ENCODE measurements around the gene PPP2R1B. TPM values are rescaled to one million over a fixed set of nuclear protein-coding genes. Genes with fewer than 3 reads are reported as not detected.

The PPP2R1B gene
- total RNA-seq, 1 experiment from 2014 or later = 49.0 TPM

DNA sequence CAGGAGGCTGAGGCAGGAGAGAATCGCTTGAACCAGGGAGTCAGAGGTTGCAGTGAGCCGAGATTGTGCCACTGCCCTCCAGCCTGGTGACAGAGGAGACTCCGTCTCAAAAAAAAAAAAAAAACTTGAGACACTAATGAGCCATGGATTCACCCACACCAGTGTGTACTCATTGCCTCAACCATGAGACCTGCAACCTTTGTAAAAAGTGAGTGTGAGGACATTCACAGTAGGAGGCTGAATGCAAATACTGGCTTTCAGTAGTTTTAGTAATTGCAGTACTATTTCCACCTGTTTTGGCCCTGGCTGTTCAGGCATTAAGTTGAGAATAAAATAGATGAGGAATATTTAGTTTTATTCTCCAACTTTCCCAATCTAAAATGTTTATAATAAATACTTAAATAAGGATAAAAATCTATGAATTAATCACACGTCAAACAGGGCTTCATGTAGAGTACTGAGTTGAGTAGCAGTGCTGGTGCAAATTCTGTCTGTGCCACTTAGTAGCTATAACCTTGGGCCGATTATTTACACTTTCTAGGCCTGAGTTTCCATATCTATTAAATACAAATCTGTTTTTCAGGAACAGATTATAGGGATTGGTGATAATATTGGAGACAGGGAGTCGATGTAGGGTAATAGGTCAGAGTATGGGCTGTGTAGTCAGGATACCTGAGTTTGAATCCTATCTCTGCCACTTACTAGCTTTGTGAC, 72.8 kb downstream of the PPP2R1B start:
- DNase-seq (ENCODE audit: low read depth) = no peak

DNA sequence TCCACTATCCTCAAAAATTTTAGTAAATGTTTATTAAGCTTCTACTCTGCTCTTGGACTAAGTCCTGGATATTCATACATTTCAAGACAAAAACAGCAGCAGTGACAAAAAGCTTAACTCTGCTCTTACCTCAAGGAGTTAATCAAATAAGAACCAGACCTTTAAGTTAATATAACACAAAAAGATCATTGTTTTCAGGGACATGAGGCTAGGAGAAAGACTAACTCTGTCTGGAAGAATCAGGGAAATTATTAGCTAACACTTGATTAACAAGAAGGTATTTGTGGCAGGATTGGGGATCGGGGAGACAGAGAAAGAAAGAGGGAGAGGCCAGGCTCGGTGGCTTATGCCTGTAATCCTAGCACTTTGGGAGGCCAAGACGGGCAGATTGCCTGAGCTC, 74.4 kb downstream of the PPP2R1B start:
- no peak for DNase-seq (ENCODE audit: low read depth)

DNA sequence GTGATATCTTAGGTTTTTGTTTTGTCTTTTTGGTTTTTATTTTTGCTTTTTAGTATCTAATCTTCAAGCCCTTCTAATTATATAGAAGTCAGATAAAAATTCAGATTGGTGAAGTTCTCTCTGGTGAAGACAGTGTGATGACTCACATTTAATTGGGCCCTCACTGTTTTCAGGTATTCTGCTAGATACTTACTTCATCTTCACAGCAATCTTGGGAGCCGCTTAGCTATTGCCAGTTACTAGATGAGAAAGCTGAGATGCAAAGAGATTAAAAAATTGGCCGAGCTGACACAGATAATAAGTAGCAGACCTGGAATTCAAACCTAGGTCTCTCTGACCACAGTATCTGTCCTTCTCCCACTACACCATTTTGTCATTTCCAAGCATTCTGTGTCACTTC, 75.0 kb downstream of the PPP2R1B start:
- DNase-seq (ENCODE audit: low read depth) = no peak

DNA sequence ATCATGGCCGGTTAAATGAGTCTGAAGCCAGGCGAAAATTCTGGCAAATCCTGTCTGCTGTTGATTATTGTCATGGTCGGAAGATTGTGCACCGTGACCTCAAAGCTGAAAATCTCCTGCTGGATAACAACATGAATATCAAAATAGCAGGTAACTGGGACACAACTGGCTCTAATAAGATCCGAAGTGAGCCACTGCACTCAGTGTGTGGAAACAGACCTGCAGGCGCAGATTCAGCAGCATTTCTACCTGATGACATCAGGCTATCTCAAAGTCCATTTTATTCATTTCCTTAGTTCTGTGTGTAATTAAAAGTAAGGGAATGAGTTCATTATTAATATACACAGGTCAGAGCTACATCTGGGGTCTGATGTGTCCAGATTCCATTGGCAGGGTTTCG, 78.2 kb downstream of the PPP2R1B start:
- DNase-seq (ENCODE audit: low read depth) = no peak

DNA sequence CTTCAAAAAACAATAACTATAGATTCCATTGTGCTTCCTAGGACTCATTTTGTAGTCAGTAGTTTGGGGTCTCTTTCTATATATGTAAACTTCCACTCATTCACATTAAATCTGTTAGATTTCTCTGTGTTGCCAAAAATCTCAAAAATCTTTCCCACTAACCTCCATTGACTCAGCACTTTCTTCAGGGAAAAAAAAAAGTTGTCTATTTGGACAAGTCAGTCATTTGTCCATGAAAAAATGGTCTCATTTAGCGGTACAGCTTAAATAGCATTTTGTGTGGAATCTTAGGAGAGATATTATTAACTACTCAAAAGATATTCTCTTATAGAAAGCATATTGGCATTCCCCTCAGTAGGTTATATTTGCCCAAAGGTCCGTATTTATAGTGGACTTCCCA, 81.9 kb downstream of the PPP2R1B start:
- DNase-seq (ENCODE audit: low read depth) = no peak

DNA sequence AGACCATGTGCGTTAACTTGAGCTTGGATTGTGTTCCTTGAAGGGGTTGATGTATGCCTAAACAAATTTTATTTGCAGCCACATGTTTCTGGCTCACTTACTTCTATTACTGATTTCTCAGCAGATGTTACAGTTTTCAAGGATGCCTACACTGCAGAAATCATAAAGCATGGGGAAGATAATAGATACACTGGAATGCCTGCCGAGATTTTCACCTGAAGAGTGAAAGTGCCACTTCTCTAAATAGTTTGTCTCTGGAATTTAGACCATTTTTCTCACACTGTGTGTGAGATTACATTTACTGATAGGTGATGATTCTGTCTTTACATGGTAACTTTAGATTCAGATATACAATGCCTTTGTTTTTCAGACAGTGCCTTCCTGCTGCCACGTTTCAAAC, 82.4 kb downstream of the PPP2R1B start:
- DNase-seq (ENCODE audit: low read depth) = no peak

DNA sequence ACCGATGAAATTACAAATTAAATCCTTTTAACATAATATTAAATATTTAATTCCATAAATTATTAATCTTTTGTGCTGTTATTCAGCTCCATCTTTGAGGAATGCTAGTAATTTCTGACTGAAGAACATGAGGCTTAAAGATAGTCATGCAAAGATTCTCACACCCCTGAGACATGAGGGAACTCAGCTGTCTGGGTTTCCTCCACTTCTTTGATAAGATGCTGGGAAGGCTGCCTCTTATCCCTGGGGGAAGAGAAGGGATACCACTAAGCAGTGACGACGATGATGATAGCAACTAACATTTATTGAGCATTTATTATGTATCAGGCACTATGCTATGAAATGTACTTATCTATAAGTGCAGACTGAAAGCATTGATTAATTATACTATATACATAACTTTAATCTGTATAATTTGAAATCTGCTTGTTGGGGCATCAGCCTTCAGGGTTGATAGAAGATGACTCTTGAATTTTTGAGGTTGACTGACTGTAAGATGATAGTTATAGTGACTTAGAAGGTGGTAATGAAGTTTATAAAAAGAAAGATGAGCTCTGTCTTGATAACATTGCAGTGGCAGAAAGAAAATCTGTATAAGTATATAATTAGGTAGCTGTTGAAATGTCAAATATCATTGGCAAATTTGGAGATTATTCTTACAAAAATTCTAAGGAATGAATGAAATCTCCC, 85.6 kb downstream of the PPP2R1B start:
- no peak for DNase-seq (ENCODE audit: low read depth)

Other genes with a start within 250 kb of the PPP2R1B start
- 19.3 and 25.9 TPM in 2 replicates for gene LAYN, start 225.7 kb downstream of the PPP2R1B start, total RNA-seq (2014; rRNA removed; shearing (Covaris generic))
- 4.7 and 4.9 TPM in 2 replicates for gene SIK2, start 163.9 kb downstream of the PPP2R1B start, total RNA-seq (2014; rRNA removed; shearing (Covaris generic))
- gene ALG9, start 105.2 kb upstream of the PPP2R1B start, total RNA-seq (2014; rRNA removed; shearing (Covaris generic)) = 28.1 and 29.5 TPM in 2 replicates
- gene FDXACB1, start 112.8 kb upstream of the PPP2R1B start, total RNA-seq (2014; rRNA removed; shearing (Covaris generic)) = 3.5 and 4.7 TPM in 2 replicates
- 15.0 and 24.1 TPM in 2 replicates for gene CFAP68, start 113.2 kb upstream of the PPP2R1B start, total RNA-seq (2014; rRNA removed; shearing (Covaris generic))
- gene CRYAB, start 145.4 kb upstream of the PPP2R1B start, total RNA-seq (2014; rRNA removed; shearing (Covaris generic)) = not detected in 2 replicates
- gene HSPB2, start 146.3 kb upstream of the PPP2R1B start, total RNA-seq (2014; rRNA removed; shearing (Covaris generic)) = not detected in 2 replicates
- not detected in 2 replicates for gene C11orf52, start 152.5 kb upstream of the PPP2R1B start, total RNA-seq (2014; rRNA removed; shearing (Covaris generic))
- 7.1 and 9.0 TPM in 2 replicates for gene DIXDC1, start 171.0 kb upstream of the PPP2R1B start, total RNA-seq (2014; rRNA removed; shearing (Covaris generic))